GM19455 (cell line): Measurements from ENCODE around the gene EIF2D.
"Not testable (repeated sequence)": the region's sequence is repeated elsewhere in the genome, so short reads cannot be mapped to it uniquely, and the experiment has no call there.

Experiments
- ATAC-seq: cut with Tn5 transposase; IDR thresholded peaks from one replicate; pipeline ENCODE4 v1.9.1; 2021; ENCODE audit not compliant: unreplicated experiment

The EIF2D gene, protein sequence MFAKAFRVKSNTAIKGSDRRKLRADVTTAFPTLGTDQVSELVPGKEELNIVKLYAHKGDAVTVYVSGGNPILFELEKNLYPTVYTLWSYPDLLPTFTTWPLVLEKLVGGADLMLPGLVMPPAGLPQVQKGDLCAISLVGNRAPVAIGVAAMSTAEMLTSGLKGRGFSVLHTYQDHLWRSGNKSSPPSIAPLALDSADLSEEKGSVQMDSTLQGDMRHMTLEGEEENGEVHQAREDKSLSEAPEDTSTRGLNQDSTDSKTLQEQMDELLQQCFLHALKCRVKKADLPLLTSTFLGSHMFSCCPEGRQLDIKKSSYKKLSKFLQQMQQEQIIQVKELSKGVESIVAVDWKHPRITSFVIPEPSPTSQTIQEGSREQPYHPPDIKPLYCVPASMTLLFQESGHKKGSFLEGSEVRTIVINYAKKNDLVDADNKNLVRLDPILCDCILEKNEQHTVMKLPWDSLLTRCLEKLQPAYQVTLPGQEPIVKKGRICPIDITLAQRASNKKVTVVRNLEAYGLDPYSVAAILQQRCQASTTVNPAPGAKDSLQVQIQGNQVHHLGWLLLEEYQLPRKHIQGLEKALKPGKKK

DNA sequence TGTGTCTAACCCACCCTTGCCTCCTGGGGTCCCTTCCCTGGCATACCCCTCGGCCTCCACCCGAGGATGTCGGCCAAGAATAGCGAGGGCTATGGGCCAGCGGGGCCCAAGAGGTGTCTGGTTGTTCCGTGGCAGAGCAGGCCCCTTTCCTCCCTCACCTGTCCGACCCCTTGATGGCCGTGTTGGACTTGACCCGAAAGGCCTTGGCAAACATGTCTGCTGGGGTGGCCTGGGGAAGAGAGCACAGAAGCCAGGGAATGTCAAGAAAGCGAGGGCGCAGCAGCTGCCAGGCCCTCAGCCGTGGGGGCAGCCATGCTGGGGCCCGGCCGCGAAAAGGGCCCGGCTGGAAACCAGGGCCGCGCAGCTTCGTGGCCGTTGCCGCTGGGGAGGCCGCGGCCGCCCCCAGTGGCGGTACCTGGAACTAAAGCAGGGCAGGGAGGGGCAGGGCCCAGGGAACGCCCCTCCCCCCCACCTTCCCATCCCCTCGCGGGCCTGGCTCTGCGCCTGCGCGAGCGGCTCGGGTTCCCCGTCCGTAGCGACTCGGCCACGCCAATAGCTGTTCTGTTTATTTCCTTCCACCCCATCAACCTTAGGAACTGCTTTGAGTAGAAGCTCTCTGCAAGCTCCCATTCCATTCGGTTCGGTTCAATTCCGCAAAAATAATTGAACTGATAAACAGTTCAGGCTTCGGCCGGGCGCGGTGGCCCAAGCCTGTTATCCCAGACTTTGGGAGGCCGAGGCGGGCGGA lies at the start of gene EIF2D:
Gene EIF2D, minus strand, starts transcription at position 337 of the 748 bp plus-strand sequence. Its CDS starts 123 bp downstream, at position 214.
- peak; percentile 91 for ATAC-seq

DNA sequence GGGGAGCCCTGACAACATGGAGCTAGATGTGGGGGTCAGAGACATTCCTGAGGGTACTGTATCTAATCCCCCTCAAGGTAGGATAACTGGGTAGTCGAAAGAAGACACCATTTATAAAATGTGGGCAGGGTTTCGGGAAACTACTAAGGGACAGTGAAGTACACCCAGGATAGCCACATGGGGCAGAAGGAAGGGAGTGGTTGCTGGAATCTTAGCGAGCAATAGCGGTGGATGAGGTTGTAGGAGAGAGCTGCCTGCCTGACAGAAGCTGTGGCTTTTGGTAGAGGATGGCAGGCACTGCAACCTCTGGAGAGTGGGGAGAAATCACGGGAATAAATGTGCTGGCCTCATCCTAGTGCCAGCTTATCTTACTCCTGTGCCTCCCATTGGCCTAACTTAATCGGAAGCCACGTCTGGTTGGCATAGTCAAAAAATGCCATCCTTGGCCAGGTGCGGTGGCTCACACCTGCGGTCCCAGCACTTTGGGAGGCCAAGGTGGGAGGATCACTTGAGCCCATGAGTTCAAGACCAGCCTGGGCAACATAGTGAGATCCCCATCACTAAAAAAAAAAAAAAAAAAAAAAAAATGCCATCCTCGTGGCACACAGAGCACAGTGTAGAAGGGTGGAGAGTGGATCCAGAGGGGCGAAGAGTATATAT lies 49.0 kb upstream of the EIF2D start:
- ATAC-seq = no peak

DNA sequence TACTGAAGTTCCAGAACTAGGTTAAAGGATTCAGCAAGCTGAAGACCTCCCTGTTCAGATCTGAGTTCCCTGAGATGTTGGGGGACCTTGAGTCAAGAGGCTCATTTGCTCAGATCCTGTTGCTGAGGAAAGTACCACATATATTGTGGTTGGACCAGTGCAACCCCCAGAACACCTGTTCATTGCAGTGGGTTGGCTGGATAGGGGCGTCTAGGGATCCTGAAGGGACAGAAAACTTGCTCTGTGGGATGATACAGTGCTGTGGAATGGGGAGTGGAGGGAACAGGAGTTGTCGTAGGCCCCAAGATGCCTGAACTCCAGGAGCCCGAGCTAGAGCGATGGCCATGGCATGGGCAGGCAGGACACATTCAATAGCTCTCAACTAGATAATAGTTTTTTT lies 47.9 kb upstream of the EIF2D start:
- no peak for ATAC-seq

DNA sequence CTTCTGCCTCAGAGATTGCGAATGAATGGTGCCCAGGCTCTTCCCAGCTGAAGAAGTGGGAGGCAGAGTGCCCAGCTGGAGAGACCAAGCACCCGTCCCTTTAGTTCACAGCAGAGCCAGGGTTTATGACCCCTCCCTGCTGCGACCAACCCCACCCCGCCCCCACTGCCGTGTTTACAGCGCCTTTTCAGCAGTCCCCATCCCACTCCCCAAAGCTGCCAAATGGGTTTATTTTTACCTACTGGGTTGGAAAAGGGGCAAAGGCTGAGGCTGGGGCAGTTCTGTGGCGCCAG lies 46.7 kb upstream of the EIF2D start:
- ATAC-seq = no peak

DNA sequence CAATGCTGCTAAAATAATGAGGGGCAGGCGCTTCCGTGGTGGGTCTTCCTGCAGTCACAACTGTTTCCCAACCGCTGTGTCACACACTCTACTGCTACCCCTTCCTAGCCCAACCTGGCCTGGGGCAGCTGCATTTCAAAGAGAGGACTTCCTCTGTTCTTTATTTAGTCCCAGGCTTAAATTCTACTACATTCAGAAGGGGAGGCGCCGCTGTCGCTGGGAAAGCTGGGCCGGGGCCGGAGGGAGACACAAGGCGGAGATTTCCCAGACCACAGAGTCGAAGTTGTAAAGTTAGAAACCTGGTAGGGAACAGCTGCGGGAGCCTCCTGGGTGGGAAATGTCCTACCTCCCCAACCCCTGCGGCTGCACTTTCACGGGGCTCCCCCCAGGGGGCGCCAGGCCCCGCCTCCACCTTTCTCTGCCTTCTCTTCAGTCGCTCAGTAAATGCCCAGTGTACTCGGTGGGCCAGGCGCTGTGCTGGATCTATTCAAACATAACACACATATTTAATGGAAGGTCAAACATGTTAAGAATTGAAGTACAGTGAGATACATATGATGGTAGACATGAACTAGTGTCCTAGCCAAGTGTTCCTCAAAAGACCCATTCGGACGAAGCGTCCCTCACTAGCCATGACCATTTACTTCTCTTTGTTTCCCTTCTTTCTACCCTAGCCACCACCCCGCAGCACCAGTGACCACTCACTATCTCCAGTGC lies 46.2 kb upstream of the EIF2D start:
- ATAC-seq = no peak

DNA sequence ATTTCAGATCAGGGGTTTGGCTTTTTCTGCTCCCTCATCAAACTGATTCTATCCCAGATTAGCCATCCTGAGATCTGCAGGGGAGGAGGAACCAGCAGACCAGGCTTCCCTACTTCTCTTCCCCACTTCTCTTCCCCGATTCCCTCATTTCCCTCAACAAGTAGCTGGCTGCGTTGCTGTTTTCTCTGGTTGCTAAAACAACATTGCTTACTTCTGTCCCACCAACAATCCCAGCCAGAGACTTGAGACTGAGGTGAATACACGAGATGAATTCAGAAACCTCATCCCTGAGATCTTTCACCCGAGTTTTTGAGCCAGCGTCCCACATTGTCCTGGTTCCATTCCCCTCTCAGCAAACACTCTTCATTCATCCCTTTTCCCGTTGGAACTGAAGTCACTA lies 45.5 kb upstream of the EIF2D start:
- no peak for ATAC-seq

DNA sequence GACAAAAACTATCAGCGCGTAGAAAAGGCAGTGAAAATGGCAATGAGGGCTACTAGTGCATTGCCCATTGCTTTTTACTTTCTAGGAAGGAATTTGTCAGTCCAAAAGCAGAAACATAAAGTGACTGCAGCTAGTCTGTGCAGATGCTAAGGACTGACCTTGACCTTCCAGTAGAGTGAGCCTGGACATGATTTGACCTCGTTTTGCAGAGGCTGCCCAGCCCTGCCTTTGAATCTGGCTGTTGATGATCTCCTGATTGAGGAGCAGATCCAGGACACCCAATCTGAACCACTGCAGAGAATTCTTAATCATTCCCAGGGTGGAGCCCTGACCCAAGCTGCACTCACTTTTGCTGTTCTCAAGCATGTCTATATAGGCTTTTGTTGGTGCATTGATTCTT lies 44.7 kb upstream of the EIF2D start:
- ATAC-seq = no peak

DNA sequence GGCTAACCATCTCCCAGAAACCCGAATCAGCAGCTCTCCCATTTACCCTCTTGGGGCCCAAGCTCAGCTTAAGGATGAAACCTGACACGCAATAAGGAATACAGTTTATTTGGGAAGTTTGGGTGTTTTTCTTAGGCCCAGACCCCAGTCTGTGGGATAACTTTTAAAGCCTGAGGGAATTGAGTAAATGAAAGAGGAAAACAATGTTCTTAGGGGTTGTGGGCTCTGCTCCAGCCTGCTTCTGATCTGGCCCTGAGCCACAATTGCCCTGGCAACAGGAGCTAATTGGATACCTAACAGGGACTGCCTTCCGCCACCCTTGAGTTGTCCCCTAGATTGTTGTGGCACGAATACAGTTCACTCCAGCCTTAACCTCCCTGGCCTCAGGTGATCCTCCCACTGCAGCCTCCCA lies 43.2 kb upstream of the EIF2D start:
- ATAC-seq = no peak

DNA sequence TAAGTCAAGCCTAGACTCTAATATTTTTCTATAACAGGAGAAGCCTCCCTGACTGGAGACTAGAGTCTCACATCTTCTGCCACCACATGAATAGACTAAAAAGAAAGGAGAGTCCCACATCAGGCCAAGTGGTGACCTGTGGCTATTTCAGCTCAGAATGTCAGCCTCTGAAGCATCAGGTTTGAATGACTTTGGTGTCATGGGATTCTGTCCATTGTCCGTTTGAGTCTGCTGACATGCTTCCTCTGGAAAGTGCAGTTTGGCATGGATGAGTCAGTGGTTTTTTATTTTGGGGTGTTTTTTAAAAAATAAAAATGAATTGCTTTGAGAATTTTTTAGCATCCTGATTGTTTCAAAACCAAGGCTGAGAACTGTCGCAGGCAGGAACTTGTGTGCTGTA lies 42.6 kb upstream of the EIF2D start:
- no peak for ATAC-seq

DNA sequence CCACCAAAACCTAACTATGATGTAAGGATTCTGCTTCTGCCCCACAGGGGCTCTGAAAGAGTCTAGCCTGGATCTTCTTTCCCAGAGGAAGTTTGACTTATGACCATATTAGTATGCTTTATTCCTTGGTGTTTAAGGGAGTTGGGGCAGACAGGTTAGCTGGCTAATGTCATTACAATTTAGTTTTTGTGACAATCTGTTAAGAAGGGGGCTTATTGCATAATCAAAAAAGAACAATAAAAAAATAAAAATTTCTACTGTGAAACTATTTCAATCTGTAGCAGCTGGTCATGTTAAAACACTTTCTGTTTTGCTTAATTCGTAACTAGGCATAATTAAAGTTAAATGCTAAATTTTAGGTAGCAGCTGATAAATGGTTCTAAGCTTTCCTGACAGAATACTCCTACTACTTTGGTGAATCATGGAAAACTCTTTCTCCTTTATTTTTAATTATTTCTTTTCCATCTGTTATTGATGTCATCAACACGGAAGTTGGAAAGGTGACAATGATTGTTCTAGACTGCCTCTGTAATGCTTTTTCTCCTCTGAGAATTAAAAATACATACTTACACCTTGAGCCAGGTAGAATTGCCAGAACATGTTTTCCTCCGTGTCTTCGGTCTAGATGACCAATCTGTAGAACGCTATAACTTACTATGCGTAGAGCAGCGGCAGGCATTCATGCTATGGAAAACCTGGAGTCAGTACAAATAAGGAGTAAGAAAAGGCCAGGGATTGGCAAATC lies 41.6 kb upstream of the EIF2D start:
- no peak for ATAC-seq

DNA sequence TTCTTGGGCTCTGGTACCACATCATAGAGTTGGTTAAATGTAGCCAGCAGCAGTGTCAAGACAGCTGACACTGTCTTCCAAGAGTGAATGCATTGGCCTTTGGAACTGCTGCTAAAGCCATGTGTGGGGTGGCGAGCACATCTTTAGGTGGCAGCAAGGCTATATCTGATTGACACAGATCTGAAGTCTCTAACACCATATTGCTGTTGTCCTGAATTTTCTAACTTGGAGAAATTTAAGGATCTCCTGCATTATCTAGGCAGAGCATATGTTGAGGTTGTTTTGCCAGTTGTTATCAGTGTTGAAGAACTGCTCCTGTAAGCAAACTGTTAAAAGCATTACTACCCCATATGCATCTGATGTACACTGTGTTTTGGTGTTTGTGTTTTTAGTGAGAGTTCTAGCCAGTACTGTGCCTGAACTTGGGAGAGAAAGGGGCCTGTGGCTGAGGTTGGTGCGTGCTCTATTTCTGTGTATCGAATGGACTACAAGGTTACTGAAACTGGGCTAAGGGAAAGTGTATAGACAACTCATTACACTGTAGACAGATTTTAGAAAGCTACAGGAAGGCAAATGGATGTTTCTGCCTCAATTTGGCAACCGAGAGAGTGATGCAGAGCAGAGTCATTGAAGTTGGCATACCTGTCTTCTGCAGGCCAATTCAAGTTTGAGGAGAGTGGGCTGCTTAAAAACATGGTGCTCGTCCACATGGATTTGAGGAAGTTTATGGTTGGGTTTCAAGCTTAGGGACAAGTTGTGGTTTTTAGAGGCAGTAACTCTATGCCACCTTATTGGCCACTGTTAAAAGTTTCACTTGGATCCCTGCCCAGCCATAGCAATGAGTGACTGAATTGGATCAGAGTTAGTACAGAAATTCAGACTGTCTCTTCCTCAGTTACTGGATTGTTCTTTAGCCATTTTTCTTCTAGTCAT lies 40.0 kb upstream of the EIF2D start:
- no peak for ATAC-seq

DNA sequence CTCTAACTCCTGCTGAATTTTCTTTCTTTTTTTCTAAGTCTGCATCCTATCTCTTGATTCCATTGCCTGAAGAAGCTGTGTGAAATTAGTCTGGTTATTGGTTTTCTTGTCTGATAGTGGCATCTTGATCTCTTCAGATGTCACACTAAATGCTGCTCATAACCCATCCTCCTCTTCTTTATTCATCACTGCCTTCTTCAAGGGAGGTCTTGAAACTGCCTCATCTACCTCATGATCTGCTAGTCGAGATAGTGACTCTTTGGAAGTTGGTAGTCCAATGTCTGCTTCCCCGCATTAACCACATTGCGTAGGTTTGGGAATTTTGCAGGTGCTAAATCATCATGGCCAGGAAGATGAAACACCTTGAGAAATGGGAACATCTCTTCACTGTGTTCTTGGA lies 38.7 kb upstream of the EIF2D start:
- no peak for ATAC-seq

DNA sequence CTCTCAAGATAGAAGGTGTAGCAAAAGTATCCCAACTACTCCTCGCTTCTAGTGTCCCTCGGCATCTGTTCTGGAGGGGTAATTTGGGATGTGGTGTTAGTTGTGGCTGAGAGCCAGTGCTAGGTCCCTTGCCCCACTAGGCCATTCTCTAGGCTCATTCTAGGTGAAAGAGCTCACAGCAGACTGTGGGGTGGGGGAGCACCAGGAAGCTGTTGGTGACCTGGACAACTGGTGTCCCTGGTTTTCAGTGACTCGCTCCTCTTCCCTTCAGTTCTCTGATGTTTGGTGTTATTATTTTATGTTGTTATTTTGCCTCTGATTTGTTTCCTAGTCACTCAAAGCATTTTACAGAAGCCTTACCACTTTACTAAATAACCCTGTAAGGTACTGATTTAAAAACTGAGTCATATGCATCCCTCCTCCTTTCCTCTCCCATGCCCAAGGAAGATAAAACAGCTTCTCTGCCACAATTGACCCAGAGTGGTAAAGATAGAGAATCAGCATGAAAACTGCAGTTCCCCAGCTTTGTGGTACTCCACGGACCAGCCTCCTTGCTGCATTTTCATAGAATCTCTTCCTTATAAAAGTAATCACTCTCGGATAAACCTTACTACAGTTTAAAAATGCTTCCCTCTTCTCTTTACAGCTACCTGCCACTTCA lies 37.1 kb upstream of the EIF2D start:
- no peak for ATAC-seq

DNA sequence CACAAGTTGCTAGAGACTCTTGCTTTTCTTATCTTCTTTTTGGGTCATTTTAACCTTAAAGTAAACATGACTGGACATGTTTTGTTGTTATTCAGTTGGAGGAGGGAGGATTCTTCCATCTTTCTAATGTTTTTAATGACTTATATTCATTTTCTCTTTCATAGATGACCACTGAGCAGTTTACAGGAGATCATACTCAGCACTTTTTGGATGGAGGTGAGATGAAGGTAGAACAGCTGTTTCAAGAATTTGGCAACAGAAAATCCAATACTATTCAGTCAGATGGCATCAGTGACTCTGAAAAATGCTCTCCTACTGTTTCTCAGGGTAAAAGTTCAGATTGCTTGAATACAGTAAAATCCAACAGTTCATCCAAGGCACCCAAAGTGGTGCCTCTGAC lies 35.0 kb upstream of the EIF2D start:
- ATAC-seq = no peak

DNA sequence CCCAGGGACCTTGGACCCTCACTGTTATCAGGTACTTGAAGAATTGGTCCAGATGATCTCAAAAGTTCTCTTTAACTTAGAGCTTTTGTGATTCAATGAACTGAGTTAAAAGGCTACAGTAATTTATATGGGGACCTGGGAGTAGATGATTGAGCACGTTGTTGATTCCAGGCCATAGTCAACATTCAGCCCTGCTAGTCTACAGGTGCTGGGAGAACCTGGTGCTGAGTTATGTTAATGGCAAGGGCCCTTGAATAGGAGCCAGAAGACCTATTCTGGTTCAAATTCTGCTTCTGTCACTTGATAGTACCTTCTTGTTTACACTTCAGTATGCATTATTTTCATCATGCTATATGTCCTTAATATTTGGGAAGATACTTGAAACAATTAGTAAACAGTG lies 34.2 kb upstream of the EIF2D start:
- ATAC-seq = no peak

DNA sequence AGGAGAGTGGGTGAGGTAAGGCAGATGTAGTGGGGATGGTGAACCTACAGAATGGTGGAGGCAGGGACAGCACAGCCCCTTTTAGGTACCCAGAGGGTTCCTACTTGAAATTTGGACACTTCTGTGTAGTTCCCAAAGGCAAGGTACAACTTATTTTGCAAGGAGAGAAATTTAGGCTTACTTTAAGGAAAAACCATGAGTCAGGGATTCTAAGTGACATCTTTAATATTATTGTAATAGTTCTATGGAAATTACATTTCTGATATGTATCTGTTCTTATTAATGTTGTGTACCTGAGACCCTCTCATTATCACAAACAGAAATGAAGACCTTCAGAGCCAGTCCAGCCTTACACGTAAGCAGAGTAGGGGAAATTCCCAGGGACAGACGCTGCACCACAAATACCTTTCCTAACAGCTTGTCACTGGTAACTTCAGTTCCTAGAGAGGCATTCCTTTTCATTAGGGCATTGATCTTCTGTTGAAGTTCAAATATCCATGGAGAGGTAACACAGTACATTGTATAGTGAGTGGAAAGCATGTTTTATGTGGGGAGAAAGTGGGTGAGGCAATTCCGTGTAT lies 30.9 kb upstream of the EIF2D start:
- ATAC-seq = no peak

DNA sequence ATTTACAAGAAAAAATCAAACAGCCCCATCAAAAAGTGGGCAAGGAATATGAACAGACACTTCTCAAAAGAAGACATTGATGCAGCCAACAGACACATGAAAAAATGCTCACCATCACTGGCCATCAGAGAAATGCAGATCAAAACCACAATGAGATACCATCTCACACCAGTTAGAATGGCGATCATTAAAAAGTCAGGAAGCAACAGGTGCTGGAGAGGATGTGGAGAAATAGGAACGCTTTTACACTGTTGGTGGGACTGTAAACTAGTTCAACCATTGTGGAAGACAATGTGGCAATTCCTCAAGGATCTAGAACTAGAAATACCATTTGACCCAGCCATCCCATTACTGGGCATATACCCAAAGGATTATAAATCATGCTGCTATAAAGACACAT lies 29.8 kb upstream of the EIF2D start:
- not testable (repeated sequence) for ATAC-seq

DNA sequence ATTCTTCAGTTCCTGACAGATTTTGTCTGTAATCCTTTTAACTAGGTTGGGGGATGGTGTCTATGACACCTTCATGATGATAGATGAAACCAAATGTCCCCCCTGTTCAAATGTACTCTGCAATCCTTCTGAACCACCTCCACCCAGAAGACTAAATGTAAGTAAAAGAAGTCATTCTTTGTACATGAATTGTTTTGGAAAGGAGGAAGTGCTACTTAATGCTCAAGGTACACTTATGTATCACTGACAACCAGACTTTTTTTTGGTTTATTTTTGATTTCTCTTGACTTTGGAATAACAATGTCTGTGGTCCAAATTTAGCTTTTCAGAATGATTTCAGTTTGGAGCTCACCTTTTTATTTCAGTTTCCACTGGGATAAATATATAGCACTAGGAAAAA lies 25.3 kb upstream of the EIF2D start:
- ATAC-seq = no peak
